Upper lobe of left lung (tissue), 4 donors: Measurements from ENCODE around the gene PCSK9.

Experiments
- CTCF ChIP-seq, 6 experiments: fragments of 450-650 bp in 4 of 6; fragments of 200-600 bp in 2 of 6; sonication (generic) in 2 of 6; IDR thresholded peaks; one replicate each; pipeline ENCODE4 v1.5.1; 2016 to 2019; ENCODE audit warnings: antibody characterized with exemption in 6 of 6
- EP300 ChIP-seq, 4 donors: sonication (generic); formaldehyde crosslinking; IDR thresholded peaks; one replicate each; pipeline ENCODE4 v1.5.1; 2017; ENCODE audit warnings: antibody characterized with exemption in 4 of 4, control low read depth in 2 of 4

GRCh38 chr1:55061706-55062321, 22.5 kb downstream of the PCSK9 start:
- TF ChIP-seq CTCF (IDR thresholded peaks at IDR 0.05) (no peak), EP300 (IDR thresholded peaks at IDR 0.05) (no peak)
